Measurements from ENCODE around the gene AHNAK.
"Not testable (repeated sequence)": the region's sequence is repeated elsewhere in the genome, so short reads cannot be mapped to it uniquely, and the experiment has no call there.

AHNAK gene

GRCh38 chr11:62572431-62572830, 25.8 kb upstream of the AHNAK start:
- no peak for DNase-seq (ENCODE audit: low read depth)

GRCh38 chr11:62571493-62571892, 24.9 kb upstream of the AHNAK start:
- DNase-seq (ENCODE audit: low read depth) = not testable (repeated sequence)

- DNase-seq (ENCODE audit: low read depth) = not testable (repeated sequence)
Observed at GRCh38 chr11:62570903-62571302, 24.3 kb upstream of the AHNAK start.

- DNase-seq (ENCODE audit: low read depth) = no peak
Observed at GRCh38 chr11:62569611-62570010, 23.0 kb upstream of the AHNAK start.

GRCh38 chr11:62567018-62567633, 20.5 kb upstream of the AHNAK start:
- DNase-seq (ENCODE audit: low read depth) = no peak

GRCh38 chr11:62566247-62566646, 19.6 kb upstream of the AHNAK start:
- DNase-seq (ENCODE audit: low read depth) = no peak

- DNase-seq (ENCODE audit: low read depth) = no peak
Observed at GRCh38 chr11:62565100-62565802, 18.6 kb upstream of the AHNAK start.

- DNase-seq (ENCODE audit: low read depth) = not testable (repeated sequence)
Observed at GRCh38 chr11:62561677-62562230, 15.1 kb upstream of the AHNAK start.

- peak; percentile 98 for DNase-seq (ENCODE audit: low read depth)
Observed at GRCh38 chr11:62560566-62561103, 14.0 kb upstream of the AHNAK start.

- DNase-seq (ENCODE audit: low read depth) = not testable (repeated sequence)
Observed at GRCh38 chr11:62559626-62560025, 13.0 kb upstream of the AHNAK start.

- no peak for DNase-seq (ENCODE audit: low read depth)
Observed at GRCh38 chr11:62559204-62559603, 12.6 kb upstream of the AHNAK start.

- no peak for DNase-seq (ENCODE audit: low read depth)
Observed at GRCh38 chr11:62558669-62559068, 12.1 kb upstream of the AHNAK start.

GRCh38 chr11:62556875-62557631, 10.4 kb upstream of the AHNAK start:
- peak; percentile 46 for DNase-seq (ENCODE audit: low read depth)

- peak; percentile 98 for DNase-seq (ENCODE audit: low read depth)
Observed at GRCh38 chr11:62556108-62556874, 9.7 kb upstream of the AHNAK start.

GRCh38 chr11:62555464-62556107, 9.0 kb upstream of the AHNAK start:
- no peak for DNase-seq (ENCODE audit: low read depth)

GRCh38 chr11:62554387-62555167, 8.0 kb upstream of the AHNAK start:
- no peak for DNase-seq (ENCODE audit: low read depth)

GRCh38 chr11:62553839-62554361, 7.3 kb upstream of the AHNAK start:
- peak; percentile 98 for DNase-seq (ENCODE audit: low read depth)

- DNase-seq (ENCODE audit: low read depth) = peak; percentile 98
Observed at GRCh38 chr11:62553080-62553838, 6.7 kb upstream of the AHNAK start.

GRCh38 chr11:62552485-62553079, 6.0 kb upstream of the AHNAK start:
- peak; percentile 58 for DNase-seq (ENCODE audit: low read depth)
